Gastrocnemius medialis (tissue), 4 donors: ENCODE data around the gene CCNJ.

Experiments used
- POLR2A ChIP-seq, 2 donors: fragments of 450-650 bp; IDR thresholded peaks; one replicate each; pipeline ENCODE4 v1.6.1; 2017; ENCODE audit warnings: antibody characterized with exemption in 2 of 2, mild to moderate bottlenecking in 2 of 2, moderate library complexity in 2 of 2
- TF ChIP-seq, protein P1 (sequence below), 5 experiments: fragments of 450-650 bp in 3 of 5; fragments of 200-600 bp in 2 of 5; sonication (generic) in 2 of 5; IDR thresholded peaks in 4 of 5; conservative IDR thresholded peaks in 1 of 5; 1 replicate in 4 of 5; 2 replicates in 1 of 5; pipeline ENCODE4 v1.5.1; 2016 to 2019; ENCODE audit warnings: antibody characterized with exemption in 5 of 5, mild to moderate bottlenecking in 3 of 5, moderate library complexity in 3 of 5

DNA sequence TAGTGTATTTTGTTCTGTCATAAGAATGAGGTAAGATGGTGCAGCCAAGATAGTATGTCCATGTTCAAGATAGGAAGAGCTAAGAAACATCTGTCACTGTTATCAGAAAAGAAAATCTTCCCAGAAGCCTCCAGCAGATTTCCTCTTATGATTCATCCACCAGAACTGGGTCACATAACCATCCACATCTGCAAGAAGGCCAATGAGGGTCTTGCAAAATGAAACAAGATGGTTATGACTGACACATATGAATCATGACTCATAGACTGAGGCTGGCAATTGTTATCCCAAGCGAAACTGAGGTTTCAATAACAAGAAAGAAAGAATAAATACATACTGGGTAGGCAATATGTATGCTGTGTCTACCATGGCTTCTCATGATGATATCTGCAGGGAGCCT is 30.3 kb downstream of the CCNJ start:
- TF ChIP-seq, protein P1, sequence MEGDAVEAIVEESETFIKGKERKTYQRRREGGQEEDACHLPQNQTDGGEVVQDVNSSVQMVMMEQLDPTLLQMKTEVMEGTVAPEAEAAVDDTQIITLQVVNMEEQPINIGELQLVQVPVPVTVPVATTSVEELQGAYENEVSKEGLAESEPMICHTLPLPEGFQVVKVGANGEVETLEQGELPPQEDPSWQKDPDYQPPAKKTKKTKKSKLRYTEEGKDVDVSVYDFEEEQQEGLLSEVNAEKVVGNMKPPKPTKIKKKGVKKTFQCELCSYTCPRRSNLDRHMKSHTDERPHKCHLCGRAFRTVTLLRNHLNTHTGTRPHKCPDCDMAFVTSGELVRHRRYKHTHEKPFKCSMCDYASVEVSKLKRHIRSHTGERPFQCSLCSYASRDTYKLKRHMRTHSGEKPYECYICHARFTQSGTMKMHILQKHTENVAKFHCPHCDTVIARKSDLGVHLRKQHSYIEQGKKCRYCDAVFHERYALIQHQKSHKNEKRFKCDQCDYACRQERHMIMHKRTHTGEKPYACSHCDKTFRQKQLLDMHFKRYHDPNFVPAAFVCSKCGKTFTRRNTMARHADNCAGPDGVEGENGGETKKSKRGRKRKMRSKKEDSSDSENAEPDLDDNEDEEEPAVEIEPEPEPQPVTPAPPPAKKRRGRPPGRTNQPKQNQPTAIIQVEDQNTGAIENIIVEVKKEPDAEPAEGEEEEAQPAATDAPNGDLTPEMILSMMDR (IDR thresholded peaks at IDR 0.05 in 4 of 5, conservative IDR thresholded peaks at IDR 0.05 in 1 of 5), result no peak
- no peak for TF ChIP-seq POLR2A (IDR thresholded peaks at IDR 0.05)
